ENCODE data around the gene TRIM44. TPM values are rescaled to one million over a fixed set of nuclear protein-coding genes. Genes with fewer than 3 reads are reported as not detected.
A peak's percentile ranks its signal among the peaks of the same experiment; 100 is the strongest.
"Not testable (repeated sequence)": the region's sequence is repeated elsewhere in the genome, so short reads cannot be mapped to it uniquely, and the experiment has no call there.

The TRIM44 gene
- total RNA-seq, 6 experiments from 2014 or later = 56.7 to 65.0 (median 60.1) TPM

DNA sequence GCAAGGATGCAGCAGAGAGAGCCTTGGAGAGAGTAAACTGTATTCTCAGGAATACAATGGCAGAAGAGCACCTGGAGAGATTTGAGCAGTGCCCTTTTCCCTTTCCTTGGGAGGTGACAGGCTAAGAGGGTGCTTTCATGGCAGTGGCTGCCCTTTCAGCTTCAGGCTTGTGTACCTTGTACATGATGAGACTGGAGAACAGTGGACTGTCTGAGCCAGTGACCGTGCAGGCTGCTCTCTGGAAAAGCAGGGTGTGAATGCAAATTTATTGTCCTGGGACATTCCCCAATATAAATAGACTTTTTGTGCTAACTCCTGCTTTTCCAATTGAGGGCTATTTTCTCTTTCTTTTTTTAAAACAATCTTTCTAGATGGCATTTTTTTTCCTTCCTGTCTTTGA, 99.3 kb downstream of the TRIM44 start:
- no peak overlapping the region for H3K4me3 Mint-ChIP-seq
- H3K9me3 Mint-ChIP-seq = no peaks in the 10 kb centered on the region
- peaks cover 42% of the 10 kb centered on the region for H3K36me3 Mint-ChIP-seq (ENCODE audit: low read depth)
- H3K27ac Mint-ChIP-seq = no peak overlapping the region
- TF ChIP-seq, protein P1, sequence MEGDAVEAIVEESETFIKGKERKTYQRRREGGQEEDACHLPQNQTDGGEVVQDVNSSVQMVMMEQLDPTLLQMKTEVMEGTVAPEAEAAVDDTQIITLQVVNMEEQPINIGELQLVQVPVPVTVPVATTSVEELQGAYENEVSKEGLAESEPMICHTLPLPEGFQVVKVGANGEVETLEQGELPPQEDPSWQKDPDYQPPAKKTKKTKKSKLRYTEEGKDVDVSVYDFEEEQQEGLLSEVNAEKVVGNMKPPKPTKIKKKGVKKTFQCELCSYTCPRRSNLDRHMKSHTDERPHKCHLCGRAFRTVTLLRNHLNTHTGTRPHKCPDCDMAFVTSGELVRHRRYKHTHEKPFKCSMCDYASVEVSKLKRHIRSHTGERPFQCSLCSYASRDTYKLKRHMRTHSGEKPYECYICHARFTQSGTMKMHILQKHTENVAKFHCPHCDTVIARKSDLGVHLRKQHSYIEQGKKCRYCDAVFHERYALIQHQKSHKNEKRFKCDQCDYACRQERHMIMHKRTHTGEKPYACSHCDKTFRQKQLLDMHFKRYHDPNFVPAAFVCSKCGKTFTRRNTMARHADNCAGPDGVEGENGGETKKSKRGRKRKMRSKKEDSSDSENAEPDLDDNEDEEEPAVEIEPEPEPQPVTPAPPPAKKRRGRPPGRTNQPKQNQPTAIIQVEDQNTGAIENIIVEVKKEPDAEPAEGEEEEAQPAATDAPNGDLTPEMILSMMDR (IDR thresholded peaks at IDR 0.05) = no peak
- DNase-seq = no peak
- peaks cover 27% of the 10 kb centered on the region for H3K4me1 Mint-ChIP-seq (ENCODE audit: low read depth)
- H3K27me3 Mint-ChIP-seq (ENCODE audit: insufficient read depth) = no peaks in the 10 kb centered on the region

DNA sequence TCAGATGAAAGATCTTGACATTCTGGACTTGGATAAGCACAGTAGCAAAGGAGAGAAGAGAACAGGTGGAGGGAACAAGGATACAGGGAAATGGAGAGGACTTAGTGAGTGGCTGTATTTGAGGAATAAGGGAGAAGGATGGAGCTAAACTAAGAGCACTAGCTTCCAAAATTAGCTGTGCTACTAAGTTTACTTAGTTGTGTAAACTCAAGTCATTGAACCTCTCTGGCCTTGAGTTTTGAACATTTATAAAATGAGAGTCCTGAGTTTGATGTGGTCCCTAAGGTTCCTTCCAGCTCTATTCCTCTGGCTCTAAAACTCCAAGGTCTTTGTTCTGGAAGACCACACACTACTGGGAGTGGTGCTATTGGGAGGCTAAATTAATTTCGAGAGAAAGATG, 100.7 kb downstream of the TRIM44 start:
- Mint-ChIP-seq H3K9me3 (no peaks in the 10 kb centered on the region), H3K27me3 (ENCODE audit: insufficient read depth) (no peaks in the 10 kb centered on the region), H3K4me3 (no peak overlapping the region), H3K27ac (no peak overlapping the region), H3K36me3 (ENCODE audit: low read depth) (peaks cover 33% of the 10 kb centered on the region), H3K4me1 (ENCODE audit: low read depth) (peaks cover 27% of the 10 kb centered on the region)
- DNase-seq = no peak
- TF ChIP-seq, protein P1 (IDR thresholded peaks at IDR 0.05) = no peak

DNA sequence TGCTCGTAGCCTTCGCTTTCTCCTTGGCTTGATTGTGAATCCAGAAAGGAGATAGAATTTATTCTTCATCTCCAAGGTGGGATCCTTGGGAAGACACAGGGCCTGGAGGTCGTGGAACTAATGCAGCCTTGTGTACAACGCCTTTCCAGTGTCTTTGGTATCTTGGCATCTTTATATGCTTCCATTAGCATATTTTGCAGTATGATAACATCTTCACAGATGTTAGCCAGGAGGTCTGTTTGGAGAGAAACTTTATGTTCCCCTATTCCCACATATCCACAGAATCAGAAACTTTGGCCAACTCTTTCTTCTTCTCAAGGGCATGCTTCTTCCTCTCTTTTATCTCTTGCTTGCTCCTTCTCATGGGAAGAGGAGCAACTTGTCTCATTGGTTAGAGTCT, 101.2 kb downstream of the TRIM44 start:
- H3K36me3 Mint-ChIP-seq (ENCODE audit: low read depth) = peaks cover 30% of the 10 kb centered on the region

DNA sequence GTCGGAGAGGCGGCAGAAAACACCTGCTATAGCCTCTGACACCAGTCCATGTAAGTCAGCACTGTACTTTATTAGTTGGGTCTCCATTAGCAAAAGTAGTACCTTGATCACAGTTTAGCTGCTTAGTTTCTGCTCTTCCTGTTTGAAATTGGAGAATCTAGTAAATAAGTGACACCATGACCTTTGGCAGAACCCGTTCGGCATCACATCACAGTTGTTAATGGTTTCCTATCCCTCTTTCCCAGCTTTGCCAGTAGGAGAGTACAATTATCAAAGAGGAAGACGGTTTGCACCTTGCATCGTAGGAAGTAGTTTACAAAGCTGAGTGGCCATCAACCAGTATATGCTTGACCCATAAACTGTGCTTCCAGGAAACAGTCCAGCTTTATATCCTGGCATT, 101.8 kb downstream of the TRIM44 start:
- TF ChIP-seq, protein P1 (IDR thresholded peaks at IDR 0.05) = no peak
- no peak overlapping the region for H3K27ac Mint-ChIP-seq
- H3K4me3 Mint-ChIP-seq = no peak overlapping the region
- H3K9me3 Mint-ChIP-seq = no peaks in the 10 kb centered on the region
- H3K4me1 Mint-ChIP-seq (ENCODE audit: low read depth) = peaks cover 32% of the 10 kb centered on the region
- no peak for DNase-seq
- H3K27me3 Mint-ChIP-seq (ENCODE audit: insufficient read depth) = no peaks in the 10 kb centered on the region
- H3K36me3 Mint-ChIP-seq (ENCODE audit: low read depth) = peaks cover 29% of the 10 kb centered on the region

More for the DNA sequence above, 101.2 kb downstream of the TRIM44 start:
- no peak overlapping the region for H3K27ac Mint-ChIP-seq
- H3K9me3 Mint-ChIP-seq = no peaks in the 10 kb centered on the region
- TF ChIP-seq, protein P1 (IDR thresholded peaks at IDR 0.05) = no peak
- no peaks in the 10 kb centered on the region for H3K27me3 Mint-ChIP-seq (ENCODE audit: insufficient read depth)
- peaks cover 27% of the 10 kb centered on the region for H3K4me1 Mint-ChIP-seq (ENCODE audit: low read depth)
- H3K4me3 Mint-ChIP-seq = no peak overlapping the region
- DNase-seq = no peak

DNA sequence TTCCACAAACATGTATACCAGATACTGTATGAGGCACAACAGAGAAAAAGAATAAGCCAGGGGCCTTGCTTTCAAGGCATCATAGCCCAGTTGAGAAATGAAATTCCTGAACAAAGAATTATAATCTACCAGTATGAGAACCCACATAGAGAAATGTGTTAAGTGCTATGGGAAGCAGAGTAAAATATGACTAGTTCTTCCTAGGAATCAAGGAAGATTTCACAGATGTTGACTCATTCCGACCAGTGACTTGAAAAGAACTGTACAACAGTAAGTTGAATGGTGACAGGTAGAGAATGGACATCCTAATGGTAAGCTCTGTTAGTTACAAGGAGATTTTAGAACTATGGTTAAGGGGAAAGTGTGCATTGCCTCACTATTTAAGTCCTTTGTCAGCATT, 102.6 kb downstream of the TRIM44 start:
- H3K4me3 Mint-ChIP-seq = no peak overlapping the region
- no peaks in the 10 kb centered on the region for H3K9me3 Mint-ChIP-seq
- H3K4me1 Mint-ChIP-seq (ENCODE audit: low read depth) = peaks cover 38% of the 10 kb centered on the region
- no peak for DNase-seq
- peaks cover 31% of the 10 kb centered on the region for H3K36me3 Mint-ChIP-seq (ENCODE audit: low read depth)
- no peaks in the 10 kb centered on the region for H3K27me3 Mint-ChIP-seq (ENCODE audit: insufficient read depth)
- TF ChIP-seq, protein P1 (IDR thresholded peaks at IDR 0.05) = no peak
- no peak overlapping the region for H3K27ac Mint-ChIP-seq

DNA sequence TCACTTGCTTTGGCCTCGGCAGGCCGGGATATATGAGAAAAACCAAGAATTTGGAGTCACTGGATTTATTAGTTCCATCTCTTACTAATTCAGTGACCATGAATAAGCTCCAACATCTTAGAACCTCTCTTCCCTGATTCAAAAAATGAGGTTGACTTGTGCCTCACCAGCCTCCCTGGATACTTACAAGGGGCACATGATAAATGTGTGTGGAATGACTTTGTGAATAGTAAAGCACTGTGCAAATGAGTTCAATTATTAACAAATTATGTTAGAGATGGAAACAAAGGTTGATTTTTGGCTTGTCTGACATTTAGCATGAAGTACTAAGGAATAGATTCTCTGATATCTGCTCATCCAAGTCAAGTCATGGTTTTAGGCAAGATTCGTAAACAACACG, 104.1 kb downstream of the TRIM44 start:
- H3K27ac Mint-ChIP-seq = no peak overlapping the region
- H3K4me3 Mint-ChIP-seq = no peak overlapping the region
- TF ChIP-seq, protein P1 (IDR thresholded peaks at IDR 0.05) = no peak
- DNase-seq = no peak
- peaks cover 48% of the 10 kb centered on the region for H3K4me1 Mint-ChIP-seq (ENCODE audit: low read depth)
- peaks cover 38% of the 10 kb centered on the region for H3K36me3 Mint-ChIP-seq (ENCODE audit: low read depth)
- H3K27me3 Mint-ChIP-seq (ENCODE audit: insufficient read depth) = peaks cover 2% of the 10 kb centered on the region; the same call in 1 of the 2 replicates
- H3K9me3 Mint-ChIP-seq = peaks cover 9% of the 10 kb centered on the region

DNA sequence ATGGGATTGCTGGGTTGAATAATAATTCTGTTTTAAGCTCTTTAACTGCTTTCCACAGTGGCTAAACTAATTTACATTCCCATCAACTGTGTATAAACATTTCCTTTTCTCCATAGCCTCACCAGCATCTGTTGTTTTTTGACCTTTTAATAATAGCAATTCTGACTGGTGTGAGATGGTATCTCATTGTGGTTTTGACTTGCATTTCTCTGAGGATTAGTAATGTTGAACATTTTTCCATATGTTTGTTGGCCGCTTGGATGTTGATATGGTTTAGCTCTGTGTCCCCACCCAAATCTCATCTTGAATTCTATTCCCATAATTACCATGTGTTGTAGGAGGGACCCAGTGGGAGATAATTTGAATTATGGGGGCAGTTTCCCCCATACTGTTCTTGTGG, 107.8 kb downstream of the TRIM44 start:
- H3K4me1 Mint-ChIP-seq (ENCODE audit: low read depth) = peaks cover 23% of the 10 kb centered on the region
- H3K36me3 Mint-ChIP-seq (ENCODE audit: low read depth) = peaks cover 58% of the 10 kb centered on the region
- H3K27ac Mint-ChIP-seq = peak overlapping the region; percentile 33
- DNase-seq = peak; percentile 86
- H3K9me3 Mint-ChIP-seq = peaks cover 24% of the 10 kb centered on the region
- not testable (repeated sequence) for H3K4me3 Mint-ChIP-seq; H3K27me3 Mint-ChIP-seq (ENCODE audit: insufficient read depth)

Data from HFFc6 (cell line).